Ramos (cell line): Measurements from ENCODE around the gene C1RL.

ENCODE experiments used
- in situ Hi-C: fragments of 300-500 bp; cut with MboI; formaldehyde crosslinking; loops from one replicate; pipeline ENCODE4 v1.14.3; 2022; ENCODE audit warnings: low sequenced_read_pairs; ENCODE audit not compliant: unreplicated experiment

C1RL gene

GRCh38 chr12:7139200-7139599 lies 30.2 kb upstream of the C1RL start:
- in situ Hi-C loops = no loop called here

GRCh38 chr12:7137908-7138307 lies 28.9 kb upstream of the C1RL start:
- in situ Hi-C loops = no loop called here

GRCh38 chr12:7136676-7137075 lies 27.7 kb upstream of the C1RL start:
- in situ Hi-C loops = no loop called here

- in situ Hi-C loops = no loop called here
These were observed 27.1 kb upstream of the C1RL start for GRCh38 chr12:7136071-7136470.

GRCh38 chr12:7134396-7135166 lies 25.6 kb upstream of the C1RL start:
- in situ Hi-C loops = no loop called here

- in situ Hi-C loops = no loop called here
These were observed 22.5 kb upstream of the C1RL start for GRCh38 chr12:7131502-7131866.

GRCh38 chr12:7130701-7131501 lies 21.9 kb upstream of the C1RL start:
- in situ Hi-C loops = no loop called here

GRCh38 chr12:7129872-7130691 lies 21.1 kb upstream of the C1RL start, which contains the start of gene CLSTN3:
TSS of gene CLSTN3 (plus strand) at chr12:7130371. CDS start at chr12:7130649, 278 bp downstream.
- in situ Hi-C loops = no loop called here

- in situ Hi-C loops = no loop called here
These were observed 20.4 kb upstream of the C1RL start for GRCh38 chr12:7129287-7129871.

- in situ Hi-C loops = no loop called here
These were observed 19.8 kb upstream of the C1RL start, which contains the start of gene RBP5 for GRCh38 chr12:7128681-7129286. TSS of gene RBP5 (minus strand) at chr12:7128889. CDS start at chr12:7128775, 114 bp downstream.

GRCh38 chr12:7127916-7128626 lies 19.1 kb upstream of the C1RL start:
- in situ Hi-C loops = no loop called here

GRCh38 chr12:7125632-7126227 lies 16.7 kb upstream of the C1RL start:
- in situ Hi-C loops = no loop called here

GRCh38 chr12:7123806-7124522 lies 14.9 kb upstream of the C1RL start:
- in situ Hi-C loops = no loop called here

GRCh38 chr12:7122811-7123769 lies 14.1 kb upstream of the C1RL start:
- in situ Hi-C loops = no loop called here

GRCh38 chr12:7121324-7121723 lies 12.3 kb upstream of the C1RL start:
- in situ Hi-C loops = no loop called here

- in situ Hi-C loops = no loop called here
These were observed 11.2 kb upstream of the C1RL start for GRCh38 chr12:7120166-7120565.

GRCh38 chr12:7118881-7119280 lies 9.9 kb upstream of the C1RL start:
- in situ Hi-C loops = no loop called here
